Hippocampal formation (tissue), 2 donors: Measurements from ENCODE around the gene PFKP.

Source experiments
- DNase-seq, 2 donors: peaks; one replicate each; lab custom pipeline; 2025; lab: John Stamatoyannopoulos, UW

Gene PFKP

GRCh38 chr10:3136336-3136735, 69.0 kb downstream of the PFKP start:
- no peak for DNase-seq

GRCh38 chr10:3136763-3137611, 69.6 kb downstream of the PFKP start:
- DNase-seq = peak; percentile 34 to 38

- DNase-seq = no peak
These were observed 70.8 kb downstream of the PFKP start for GRCh38 chr10:3137958-3138726.

GRCh38 chr10:3139216-3139910, 72.0 kb downstream of the PFKP start:
- DNase-seq = no peak

GRCh38 chr10:3140280-3140679, 72.9 kb downstream of the PFKP start:
- no peak for DNase-seq

GRCh38 chr10:3141351-3142005, 74.1 kb downstream of the PFKP start:
- DNase-seq = no peak

- no peak for DNase-seq
These were observed 75.0 kb downstream of the PFKP start for GRCh38 chr10:3142146-3142875.

- DNase-seq = no peak
These were observed 76.0 kb downstream of the PFKP start for GRCh38 chr10:3143366-3143765.

GRCh38 chr10:3143791-3144434, 76.6 kb downstream of the PFKP start:
- no peak for DNase-seq

GRCh38 chr10:3145366-3145765, 78.0 kb downstream of the PFKP start:
- no peak for DNase-seq

GRCh38 chr10:3146289-3146688, 78.9 kb downstream of the PFKP start:
- no peak for DNase-seq

GRCh38 chr10:3147117-3147820, 79.9 kb downstream of the PFKP start:
- DNase-seq = no peak

GRCh38 chr10:3148041-3148440, 80.7 kb downstream of the PFKP start:
- no peak for DNase-seq

- no peak for DNase-seq
These were observed 81.6 kb downstream of the PFKP start for GRCh38 chr10:3148994-3149393.

GRCh38 chr10:3149918-3150317, 82.6 kb downstream of the PFKP start:
- no peak for DNase-seq

- no peak for DNase-seq
These were observed 83.0 kb downstream of the PFKP start for GRCh38 chr10:3150366-3150765.

- DNase-seq = no peak
These were observed 83.6 kb downstream of the PFKP start for GRCh38 chr10:3150961-3151360.

GRCh38 chr10:3151889-3152565, 84.7 kb downstream of the PFKP start:
- no peak for DNase-seq

- no peak for DNase-seq
These were observed 85.2 kb downstream of the PFKP start for GRCh38 chr10:3152566-3152935.

GRCh38 chr10:3154666-3155065, 87.3 kb downstream of the PFKP start:
- no peak for DNase-seq
